Astrocyte of the hippocampus (primary cell): ENCODE data around the gene RPL36.
"Not testable (repeated sequence)": the region's sequence is repeated elsewhere in the genome, so short reads cannot be mapped to it uniquely, and the experiment has no call there.

Experiments used
- DNase-seq: peaks from one replicate; pipeline ENCODE4 v3.0.0; 2011; ENCODE audit warnings: low read depth, low spot score

Gene RPL36

GRCh38 chr19:5674714-5675113 is 15.4 kb upstream of the RPL36 start:
- no peak for DNase-seq

DNA sequence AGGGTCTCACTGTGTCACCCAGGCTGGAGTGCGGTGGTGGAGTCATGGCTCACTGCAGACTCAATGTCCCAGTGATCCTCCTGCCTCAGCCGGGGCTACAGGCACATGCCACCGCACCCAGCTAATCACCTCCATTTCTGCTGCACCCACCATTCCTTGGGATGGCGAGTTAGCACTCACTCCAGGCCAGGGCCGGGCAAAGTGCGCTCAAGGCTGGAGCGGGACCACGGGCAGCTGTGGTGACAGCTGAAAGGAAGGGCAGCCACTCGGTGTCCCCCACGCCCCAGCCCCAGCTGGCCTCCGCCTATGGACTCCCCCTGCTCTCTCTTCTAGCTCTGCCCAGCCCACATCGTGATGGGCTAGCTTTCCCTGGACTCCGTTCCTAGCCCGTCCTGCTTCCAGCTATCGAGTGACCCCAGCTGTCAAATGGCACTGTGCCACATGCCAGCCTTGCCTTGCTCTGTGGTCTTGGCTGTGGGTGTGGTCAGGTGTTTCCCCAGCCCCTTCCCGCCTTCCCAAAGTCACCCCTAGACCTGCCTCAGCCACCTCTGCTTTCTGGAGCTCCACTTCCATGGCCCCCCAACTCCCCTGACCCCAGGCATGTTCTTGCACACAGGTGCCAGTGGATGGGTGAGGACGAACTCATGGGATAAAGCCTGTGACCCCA is 13.9 kb upstream of the RPL36 start:
- no peak for DNase-seq

- no peak for DNase-seq
Observed at GRCh38 chr19:5676772-5677105, 13.4 kb upstream of the RPL36 start.

GRCh38 chr19:5677136-5677535 is 13.0 kb upstream of the RPL36 start:
- DNase-seq = no peak

DNA sequence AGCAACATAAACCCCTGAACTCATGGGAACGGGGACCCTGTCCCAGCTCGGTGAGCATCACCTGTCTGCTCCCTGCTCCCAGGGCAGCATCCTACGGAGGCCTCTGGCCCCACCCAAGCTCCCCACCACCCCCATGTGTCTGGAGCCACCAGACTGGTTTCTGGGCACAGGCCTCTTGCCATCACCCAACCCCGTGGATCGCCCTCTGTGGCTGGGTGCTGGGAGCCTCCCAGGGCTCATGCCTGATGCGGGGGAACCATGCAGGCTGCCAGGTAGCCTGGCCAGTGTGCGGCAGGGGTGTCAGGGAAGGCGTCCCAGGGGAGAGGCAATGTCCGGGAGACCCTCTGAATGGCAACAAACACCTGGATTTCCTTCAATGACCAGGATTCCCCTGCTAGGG is 12.5 kb upstream of the RPL36 start:
- DNase-seq = no peak

DNA sequence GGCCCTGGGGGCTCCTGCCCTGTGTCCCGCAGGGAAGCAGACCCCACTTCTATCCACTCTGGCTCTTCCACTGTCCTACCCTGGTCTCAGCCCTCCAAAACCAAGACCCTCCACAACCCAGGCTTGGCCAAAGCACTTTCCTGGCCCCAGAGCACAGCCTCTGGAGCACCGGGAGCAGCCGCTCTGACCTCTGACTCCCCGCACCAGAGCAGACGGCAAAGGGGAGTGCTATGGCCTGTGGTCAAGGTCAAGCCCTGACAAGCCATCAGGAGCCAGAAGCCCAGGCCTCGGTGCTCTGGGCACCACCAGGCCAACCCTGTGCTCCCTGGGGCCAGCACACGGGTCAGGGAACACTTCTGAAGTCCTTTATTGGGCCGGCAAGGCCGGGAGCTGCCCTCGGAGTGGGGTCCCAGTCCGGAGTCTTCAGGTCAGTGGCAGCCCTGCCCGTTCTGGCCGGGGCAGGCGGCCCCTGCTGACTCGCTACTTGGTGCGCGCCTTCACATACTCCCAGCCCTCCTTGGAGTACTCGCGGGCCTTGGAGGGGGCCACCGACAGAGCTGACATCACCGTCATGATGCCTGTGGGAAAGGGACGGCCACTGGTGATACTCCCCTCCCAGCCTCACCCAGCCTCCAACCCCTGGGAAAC is 11.9 kb upstream of the RPL36 start:
- no peak for DNase-seq

DNA sequence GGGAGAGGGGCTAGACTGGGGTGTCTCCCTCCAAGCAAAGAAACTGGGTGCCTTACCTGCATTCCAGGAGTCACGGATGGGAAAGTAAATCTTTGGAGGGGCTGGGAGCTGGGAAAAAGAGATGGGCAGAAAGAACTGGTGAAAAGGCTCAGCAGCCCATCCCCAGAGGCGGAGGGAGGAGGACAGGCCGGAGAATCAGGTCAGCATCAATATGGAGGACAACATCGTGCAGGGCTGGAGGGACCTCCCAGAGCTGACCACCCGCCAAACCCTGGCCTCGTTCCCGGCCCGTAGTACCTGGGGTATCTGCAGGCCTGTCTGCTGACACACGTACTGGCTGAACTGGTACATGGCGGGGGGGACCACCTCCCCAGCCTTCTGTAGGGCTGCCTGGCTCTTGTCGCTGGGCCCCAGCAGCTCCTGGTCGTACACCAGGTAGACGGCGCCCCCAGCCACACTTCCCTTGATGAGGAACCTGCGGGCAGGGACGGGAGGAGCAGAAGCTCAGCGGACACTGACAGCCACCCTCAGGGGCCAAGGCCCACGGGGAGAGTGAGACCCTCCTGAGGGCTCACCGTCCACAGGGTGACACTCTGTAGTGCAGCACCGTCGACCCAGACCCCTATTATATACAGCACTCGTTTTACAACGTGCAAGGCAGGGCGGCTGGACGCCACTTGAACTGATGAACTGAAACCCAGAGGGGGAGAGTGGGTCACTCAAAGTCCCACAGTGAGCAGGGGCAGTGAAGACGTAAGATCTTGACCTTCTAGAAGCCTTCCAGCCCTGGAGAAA is 10.6 kb upstream of the RPL36 start:
- DNase-seq = peak; percentile 31

DNA sequence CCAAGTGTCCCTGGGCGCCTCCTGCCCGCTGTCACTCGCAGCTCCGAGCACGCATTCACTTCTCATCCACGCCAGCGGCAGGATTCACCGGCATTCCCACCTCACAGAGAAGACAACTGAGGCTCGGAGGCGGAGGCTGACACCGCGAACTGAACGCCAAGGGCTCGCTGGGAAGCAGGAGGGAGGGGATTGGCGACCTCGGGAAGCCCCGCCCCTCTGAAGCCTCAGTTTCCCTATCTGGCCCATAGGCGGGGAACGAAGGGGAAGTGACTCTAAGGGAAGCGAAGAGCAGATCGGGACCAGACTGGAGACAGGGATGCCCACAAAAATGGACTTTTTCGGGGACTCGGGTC is 10.0 kb upstream of the RPL36 start:
- no peak for DNase-seq

DNA sequence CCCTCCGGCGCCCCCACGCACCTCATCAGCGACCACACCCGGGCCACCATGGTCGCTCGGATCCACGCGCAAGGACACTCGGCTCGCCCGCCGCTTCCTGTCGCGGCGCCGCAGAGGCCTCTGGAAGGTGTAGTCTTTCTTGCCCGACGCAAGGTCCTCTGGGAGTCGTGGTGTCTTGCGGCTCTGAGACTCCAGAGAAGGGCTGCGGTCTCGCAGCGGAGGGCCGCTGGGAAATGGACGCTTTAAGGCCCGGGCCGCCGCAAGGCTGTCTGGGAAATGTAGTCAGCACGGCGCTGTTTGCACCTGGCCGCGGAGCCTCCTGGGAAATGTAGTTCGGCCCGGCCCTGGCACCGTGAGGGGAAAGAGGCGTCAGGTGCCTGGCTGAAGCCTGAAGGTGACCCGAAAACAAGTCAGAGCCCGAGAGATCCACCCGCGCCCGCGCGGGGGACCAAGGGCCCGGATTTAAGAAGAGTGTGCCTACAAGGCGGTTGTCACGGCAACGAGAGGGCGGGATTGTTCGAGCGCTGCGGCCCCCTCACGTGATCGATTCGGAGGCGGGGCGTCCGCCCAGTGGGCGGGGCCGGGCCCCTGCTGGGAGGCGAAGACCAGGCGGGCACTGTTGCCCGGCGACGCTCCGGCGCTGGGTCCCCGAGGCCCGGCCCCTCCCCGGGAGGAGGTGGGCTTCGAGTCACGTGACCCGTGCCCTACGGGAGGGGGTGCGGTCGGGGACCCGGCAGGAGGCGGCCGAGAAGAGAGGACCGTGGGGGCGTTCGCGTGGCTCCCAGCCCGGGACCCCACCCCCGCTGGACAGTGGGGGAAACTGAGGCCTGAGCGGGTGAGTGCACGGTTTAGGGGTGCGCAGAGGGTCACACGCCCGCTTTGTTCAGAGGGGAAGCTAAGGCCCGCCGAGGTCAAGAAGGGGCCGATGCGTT is 9.4 kb upstream of the RPL36 start, which contains the start of the genes HSD11B1L and MICOS13:
Gene HSD11B1L (plus strand): TSS at position 591 of the 932 bp plus-strand sequence. CDS start 3,806 bp downstream, outside the sequence.
Gene MICOS13 (minus strand): TSS at position 80 of the 932 bp plus-strand sequence. CDS start 30 bp downstream, at position 50.
- DNase-seq = peak; percentile 100

DNA sequence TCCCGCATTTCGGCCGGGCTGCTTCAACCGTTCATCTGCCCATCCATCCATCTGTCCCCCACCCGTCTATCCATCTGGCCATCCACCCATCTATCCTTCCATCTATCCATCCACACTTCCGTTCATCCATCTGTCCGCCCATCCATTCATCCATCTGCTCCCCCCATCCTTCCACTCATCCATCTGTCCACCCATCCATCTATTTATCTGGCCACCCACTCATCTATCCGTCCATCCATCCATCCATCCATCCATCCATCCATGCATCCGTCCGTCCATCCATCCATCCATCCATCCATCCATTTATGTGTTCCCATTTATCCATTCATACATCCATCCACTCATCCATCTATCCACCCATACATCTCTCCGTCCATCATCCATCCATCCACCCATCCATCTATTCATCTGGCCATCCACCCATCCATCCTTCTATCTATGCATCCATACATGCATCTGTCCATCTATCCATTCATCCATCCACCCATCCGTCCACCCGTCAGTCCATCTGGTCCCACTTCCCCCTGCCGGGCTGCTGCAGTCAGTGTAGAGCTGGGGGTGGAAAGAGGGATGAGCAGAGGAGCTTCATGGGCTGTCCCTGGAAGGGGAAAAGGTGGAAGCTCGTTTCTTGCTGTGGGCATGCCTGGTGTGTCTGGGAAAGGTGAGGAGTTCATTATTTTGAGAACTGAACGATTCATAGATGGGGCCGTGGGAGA is 8.5 kb upstream of the RPL36 start:
- DNase-seq = no peak

DNA sequence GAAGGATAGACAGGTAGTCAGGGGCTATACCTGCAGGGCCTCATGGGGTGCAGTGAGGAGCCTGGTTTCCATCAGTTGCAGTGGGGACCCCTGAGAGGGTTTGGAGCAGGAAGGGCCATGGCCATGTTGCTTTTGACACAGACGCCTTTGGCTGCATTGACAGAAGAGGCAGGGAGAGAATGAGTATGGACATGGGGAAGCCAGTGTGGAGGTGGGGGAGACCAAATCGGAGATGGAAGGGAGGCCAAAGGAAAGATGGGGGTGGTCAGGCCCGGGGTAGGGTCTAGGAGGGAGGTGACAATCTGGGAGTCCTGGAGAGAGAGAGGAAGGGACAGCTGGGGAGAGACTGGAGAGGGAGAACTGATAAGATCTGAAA is 8.0 kb upstream of the RPL36 start:
- no peak for DNase-seq

GRCh38 chr19:5683177-5683886 is 6.8 kb upstream of the RPL36 start:
- DNase-seq = no peak

DNA sequence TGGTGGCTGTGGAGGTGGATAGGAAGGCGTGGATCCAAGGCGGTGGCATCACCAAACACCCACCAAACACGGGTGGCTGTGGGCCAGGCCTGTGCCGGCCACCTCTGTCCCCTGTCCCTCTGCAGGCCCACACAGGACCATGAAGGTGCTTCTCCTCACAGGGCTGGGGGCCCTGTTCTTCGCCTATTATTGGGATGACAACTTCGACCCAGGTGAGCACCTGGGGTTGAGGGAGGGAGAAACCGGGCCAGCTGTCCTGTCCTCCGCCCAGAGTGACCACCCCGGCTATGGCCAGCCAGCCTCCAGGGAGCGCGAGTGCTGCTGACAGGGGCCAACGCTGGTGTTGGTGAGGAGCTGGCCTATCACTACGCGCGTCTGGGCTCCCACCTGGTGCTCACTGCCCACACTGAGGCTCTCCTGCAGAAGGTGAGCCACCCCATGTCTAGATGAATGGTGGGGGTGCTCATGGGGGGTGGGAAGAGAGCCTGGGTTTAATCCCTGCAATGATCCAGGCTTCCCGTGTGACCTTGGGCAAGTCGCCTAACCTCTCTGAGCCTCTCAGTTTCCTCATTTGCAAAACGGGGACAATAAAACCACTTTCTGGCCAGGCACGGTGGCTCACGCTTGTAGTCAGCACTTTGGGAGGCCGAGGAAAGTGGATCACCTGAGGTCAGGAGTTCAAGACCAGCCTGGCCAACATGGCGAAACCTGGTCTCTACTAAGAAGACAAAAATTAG is 5.2 kb upstream of the RPL36 start:
- no peak for DNase-seq

DNA sequence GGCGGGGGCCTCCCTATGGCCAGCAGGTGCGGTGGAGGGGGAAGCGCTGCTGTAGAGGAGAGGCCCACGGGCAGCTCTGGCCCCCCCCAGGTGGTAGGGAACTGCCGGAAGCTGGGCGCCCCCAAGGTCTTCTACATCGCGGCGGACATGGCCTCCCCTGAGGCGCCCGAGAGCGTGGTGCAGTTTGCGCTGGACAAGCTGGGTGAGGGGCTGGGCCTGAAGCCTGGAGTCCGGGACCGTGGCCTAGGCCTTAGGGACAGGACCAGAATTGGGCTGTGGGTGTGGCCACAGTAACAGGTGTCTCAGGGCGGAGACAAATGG is 3.8 kb upstream of the RPL36 start:
- no peak for DNase-seq

- peak; percentile 97 for DNase-seq
Observed at GRCh38 chr19:5686647-5687359, 3.3 kb upstream of the RPL36 start.

GRCh38 chr19:5687360-5688198 is 2.5 kb upstream of the RPL36 start:
- DNase-seq = no peak

DNA sequence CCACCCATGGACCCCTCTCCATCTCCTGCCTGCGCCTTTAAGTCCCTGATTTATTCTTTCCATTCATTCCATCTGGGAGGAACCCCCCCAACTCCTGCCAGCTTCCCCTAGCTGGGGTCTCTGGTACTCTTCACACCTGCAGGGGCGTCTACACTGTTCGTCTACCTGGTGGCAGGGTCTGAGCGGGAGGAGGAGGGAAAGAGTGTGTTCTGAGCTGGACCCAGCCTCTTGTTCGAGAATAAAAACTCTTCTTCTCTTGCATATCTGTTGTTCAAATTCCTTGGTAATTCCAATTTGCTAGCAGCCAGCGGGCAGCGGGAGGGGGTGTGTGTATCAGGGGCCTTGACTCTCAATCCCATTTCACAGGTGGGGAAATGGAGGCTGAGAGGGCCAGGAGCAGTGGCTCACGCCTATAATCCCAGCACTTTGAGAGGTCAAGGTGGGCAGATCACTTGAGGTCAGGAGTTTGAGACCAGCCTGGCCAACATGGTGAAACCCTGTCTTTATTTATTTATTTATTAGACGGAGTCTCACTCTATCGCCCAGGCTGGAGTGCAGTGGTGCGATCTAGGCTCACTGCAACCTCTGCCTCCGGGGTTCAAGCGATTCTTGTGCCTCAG is 1.7 kb upstream of the RPL36 start:
- not testable (repeated sequence) for DNase-seq
